T1000 (cell line): ENCODE results near the gene GOLM1.

Experiments used
- DNase-seq: peaks from one replicate; lab custom pipeline; 2025; ENCODE audit warnings: mixed read lengths; lab: John Stamatoyannopoulos, UW

Gene GOLM1

GRCh38 chr9:86045654-86046053 is 53.7 kb downstream of the GOLM1 start:
- DNase-seq = no peak

DNA sequence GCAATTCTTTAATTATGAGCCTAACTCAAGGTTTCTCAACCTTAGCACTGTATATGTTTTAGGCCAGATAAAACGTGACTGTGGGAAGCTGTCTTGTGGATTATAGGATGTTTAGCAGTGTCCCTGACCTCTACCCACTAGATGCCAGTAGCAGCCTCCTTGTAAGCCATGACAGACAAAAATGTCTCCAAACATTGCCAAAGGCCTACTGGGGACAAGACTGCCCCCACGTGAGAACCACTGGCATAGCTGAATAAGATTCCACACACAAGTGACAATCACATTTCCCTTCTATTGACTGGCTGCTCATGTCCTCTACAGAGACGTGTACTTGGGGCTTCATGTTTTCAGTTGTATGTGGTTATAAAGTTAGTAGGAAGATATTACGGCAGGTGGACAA is 55.4 kb downstream of the GOLM1 start:
- DNase-seq = no peak

DNA sequence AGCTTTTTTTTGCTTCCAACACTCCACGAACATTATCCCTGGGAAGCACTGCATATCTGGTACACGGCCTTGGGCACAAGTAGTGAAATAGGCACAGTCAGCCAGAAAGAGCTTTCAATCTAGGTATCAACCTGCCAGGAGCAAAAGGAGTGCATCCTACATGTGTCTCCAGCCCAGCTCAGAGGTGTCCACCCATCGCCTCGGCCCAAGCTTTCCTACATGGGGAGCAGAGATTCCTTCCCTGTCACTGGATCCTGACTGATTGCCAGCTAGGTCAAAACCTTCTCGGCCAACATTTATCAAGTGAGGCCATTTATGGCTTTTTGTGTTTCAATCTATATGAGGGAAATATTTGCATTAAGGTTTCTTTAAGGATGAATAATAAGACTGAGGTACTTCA is 55.8 kb downstream of the GOLM1 start:
- no peak for DNase-seq

DNA sequence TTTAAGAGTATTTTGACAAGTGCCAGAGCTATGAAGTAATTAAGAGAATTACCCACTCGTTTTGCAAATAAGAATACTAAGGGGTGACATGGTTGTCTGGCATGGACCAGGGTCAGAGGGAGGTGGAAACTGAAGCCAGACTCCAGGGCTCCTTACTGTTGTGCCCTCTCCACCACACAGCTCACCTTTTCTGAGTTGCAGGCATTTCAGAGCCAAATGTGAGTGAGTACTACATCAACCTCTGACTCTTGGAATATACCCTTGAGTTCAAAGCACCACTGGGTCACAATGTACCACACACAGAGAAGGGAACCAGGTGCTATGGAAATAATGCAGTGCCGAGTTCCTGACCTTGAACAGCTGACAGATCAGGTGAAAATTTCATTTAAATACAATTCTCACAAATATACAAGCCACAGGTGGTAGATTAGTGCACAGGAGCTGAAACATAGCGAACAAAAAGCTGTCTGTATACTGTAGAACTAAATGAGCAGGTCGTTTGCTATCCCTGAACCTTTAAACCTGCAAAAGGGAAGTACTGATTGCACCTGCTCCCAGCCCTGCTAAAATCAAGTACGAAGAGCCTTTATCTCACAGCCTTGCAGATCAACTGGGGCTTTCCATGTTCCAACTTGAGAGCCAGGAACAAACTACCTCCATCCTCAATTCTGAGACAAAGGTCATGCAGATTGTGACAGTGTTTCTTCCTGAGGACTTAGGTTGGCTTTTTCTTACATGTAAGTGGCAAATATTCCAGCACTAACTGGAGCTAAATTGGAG is 57.0 kb downstream of the GOLM1 start:
- DNase-seq = no peak

DNA sequence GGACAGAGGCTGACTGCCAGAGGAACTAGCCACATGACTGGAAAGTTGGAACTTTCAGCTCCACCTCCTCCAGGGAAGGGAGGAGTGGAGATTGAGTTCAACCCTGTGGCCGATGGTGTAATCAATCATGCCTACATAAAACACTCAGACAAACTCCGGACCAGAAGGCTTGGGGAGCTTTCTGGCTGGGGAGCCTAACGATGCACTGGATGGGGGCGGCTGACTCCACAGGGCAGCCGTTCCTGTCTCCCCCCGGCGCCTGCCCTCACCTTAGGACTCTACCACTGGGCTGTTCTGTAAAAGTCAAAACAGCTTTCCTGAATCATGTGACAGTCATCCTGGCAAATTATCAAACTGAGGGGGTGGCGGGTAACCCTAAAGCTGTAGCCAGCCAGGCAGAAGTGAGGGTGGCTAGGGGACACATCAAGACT is 58.0 kb downstream of the GOLM1 start:
- no peak for DNase-seq

DNA sequence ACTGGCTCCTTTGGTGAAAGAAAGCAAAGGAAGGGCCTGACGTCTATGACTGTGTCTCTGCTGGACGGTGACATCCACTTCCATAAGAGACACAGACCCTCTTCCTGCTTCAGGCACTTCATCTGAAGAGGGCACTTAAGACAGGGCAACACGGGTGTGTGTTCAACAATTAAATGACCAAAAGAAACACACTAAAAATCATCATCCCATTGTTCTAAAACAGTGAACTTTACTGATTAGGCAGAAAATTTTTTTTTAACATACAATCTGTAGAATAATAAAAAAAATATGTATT is 58.5 kb downstream of the GOLM1 start:
- no peak for DNase-seq

GRCh38 chr9:86039991-86040860 is 59.1 kb downstream of the GOLM1 start:
- no peak for DNase-seq

DNA sequence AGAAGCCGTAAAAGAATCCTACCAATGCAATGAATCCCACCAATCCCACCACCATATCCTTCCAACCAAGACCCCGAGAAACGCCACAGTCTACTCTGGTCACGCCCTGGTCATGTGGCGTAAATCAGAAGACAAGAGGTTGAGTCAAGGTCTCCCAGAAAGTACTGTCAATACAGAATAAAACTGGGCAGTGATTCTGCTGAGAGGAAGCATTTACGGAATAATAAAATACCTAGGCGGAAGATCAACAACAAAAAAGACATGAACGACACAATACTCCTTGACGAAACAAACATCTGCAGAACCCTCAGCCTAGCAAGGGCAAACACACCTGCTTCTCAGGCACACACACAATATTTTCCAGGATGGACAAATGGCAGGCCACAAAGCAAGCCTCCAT is 62.8 kb downstream of the GOLM1 start:
- DNase-seq = no peak

- no peak for DNase-seq
Observed at GRCh38 chr9:86035827-86036440, 63.4 kb downstream of the GOLM1 start.

GRCh38 chr9:86034863-86035734 is 64.3 kb downstream of the GOLM1 start:
- no peak for DNase-seq

DNA sequence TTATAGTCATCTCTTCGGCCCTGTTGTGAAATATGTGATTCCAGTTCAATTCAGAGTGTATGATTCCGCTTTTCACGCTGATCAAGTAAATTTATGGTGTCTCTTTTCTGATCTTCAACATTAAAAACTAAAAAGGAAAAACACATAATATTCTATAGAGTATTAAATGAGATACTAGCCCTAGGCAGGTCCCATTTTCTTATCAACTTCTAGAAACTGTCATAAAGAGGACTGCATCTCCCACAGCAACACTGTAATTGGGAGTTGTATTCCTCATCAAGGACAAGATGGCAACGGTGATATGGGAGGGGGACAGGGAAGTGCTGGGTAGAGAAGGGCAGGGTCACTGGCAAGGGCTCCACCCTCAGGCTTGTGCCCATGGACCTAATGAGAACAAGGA is 71.6 kb downstream of the GOLM1 start:
- no peak for DNase-seq

- no peak for DNase-seq
Observed at GRCh38 chr9:86022687-86023266, 76.6 kb downstream of the GOLM1 start.

GRCh38 chr9:86021166-86021565 is 78.2 kb downstream of the GOLM1 start:
- DNase-seq = no peak

GRCh38 chr9:86020731-86021130 is 78.6 kb downstream of the GOLM1 start:
- no peak for DNase-seq

- no peak for DNase-seq
Observed at GRCh38 chr9:86009133-86009532, 90.2 kb downstream of the GOLM1 start.

- DNase-seq = no peak
Observed at GRCh38 chr9:86005253-86005775, 94.0 kb downstream of the GOLM1 start.

DNA sequence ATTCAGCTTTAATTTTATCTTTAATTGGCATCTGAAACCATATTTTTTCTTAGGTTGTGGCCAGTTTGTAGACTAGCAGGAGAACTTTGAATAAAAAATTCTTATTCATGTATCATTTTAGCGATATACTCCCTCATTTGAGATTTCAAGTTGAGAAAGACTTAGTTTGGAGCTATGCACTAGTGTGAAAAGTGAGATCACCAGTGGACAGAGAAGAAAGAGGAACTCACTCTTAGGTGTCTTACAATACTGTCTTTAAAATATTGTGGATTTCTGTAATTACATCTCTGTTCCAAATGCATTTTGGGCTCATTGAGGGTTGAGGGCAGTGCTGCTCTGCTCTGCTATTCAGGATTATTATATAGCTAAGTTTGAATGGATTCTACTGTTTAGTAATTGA is 103.8 kb downstream of the GOLM1 start:
- no peak for DNase-seq

- no peak for DNase-seq
Observed at GRCh38 chr9:85995097-85995496, 104.3 kb downstream of the GOLM1 start.

DNA sequence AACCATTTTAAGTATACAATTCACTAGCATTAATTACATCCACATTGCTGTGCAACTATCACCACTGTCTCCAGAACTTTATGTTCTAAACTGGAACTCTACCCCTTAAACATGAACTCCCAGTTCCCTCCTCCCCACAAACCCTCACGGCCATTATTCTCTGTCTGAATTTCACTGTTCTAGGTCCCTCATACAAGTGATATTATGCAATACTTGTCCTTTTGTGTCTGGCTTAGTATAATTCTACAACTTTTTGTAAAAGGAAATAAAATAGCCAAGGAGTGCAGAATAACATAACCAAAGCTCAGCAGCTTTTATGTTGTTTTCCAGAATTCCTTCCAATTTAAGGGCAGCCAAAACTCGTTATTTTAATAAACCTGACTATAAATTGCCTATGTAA is 105.2 kb downstream of the GOLM1 start:
- no peak for DNase-seq

DNA sequence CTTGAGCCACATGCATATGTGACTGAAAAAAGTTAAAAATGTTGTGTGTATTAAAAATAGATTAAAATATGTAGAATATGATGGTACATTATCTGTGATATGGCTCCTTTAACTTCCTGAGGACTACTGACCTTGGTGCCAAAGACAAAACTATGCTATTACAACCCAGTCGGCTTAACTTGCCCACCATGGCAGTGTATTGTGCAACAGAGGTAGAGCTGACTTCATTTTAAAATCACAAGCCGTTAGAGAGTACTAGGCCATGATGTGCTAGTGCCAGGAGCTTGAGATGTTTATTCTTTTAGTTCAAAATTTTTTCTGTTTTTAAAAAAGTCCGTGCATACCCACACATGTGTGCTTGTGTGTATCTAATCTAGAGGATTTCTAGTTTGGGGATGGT is 112.1 kb downstream of the GOLM1 start:
- no peak for DNase-seq

- no peak for DNase-seq
Observed at GRCh38 chr9:85984457-85984856, 114.9 kb downstream of the GOLM1 start.
